ENCODE data around the gene AKT1.

DNA sequence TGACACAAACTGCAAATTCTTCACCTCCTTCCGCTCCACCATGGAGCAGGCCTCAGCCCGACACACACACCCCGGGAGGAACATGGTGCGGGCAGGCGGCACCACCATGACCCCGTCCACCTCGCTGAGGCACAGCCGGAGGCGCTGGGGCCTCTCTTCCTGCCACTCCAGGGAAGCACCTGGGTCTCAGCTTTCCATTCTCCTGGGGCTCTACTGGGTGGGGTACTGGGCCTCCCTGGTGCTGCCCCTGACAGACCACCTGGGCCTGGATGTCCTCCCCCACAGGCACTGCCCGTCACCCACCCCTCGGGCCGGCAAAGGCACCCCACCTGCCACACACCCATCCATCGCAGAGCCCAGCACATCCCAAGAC lies 9.9 kb downstream of the AKT1 start:
- TF ChIP-seq, protein P1, sequence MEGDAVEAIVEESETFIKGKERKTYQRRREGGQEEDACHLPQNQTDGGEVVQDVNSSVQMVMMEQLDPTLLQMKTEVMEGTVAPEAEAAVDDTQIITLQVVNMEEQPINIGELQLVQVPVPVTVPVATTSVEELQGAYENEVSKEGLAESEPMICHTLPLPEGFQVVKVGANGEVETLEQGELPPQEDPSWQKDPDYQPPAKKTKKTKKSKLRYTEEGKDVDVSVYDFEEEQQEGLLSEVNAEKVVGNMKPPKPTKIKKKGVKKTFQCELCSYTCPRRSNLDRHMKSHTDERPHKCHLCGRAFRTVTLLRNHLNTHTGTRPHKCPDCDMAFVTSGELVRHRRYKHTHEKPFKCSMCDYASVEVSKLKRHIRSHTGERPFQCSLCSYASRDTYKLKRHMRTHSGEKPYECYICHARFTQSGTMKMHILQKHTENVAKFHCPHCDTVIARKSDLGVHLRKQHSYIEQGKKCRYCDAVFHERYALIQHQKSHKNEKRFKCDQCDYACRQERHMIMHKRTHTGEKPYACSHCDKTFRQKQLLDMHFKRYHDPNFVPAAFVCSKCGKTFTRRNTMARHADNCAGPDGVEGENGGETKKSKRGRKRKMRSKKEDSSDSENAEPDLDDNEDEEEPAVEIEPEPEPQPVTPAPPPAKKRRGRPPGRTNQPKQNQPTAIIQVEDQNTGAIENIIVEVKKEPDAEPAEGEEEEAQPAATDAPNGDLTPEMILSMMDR (IDR thresholded peaks at IDR 0.05): no peak
- no peak for TF ChIP-seq POLR2A (IDR thresholded peaks at IDR 0.05)
